Stimulated activated CD4-positive, alpha-beta T cell treated with anti-CD3 and anti-CD28 coated beads, Interleukin-2, amount 100 ng/mL, for 48 hours (primary cell): ENCODE results near the gene GNPAT.
A peak's percentile ranks its signal among the peaks of the same experiment; 100 is the strongest.

Experiments used
- DNase-seq, 2 donors: peaks; one replicate each; pipeline ENCODE4 v3.0.0-alpha.2; 2020

The GNPAT gene

DNA sequence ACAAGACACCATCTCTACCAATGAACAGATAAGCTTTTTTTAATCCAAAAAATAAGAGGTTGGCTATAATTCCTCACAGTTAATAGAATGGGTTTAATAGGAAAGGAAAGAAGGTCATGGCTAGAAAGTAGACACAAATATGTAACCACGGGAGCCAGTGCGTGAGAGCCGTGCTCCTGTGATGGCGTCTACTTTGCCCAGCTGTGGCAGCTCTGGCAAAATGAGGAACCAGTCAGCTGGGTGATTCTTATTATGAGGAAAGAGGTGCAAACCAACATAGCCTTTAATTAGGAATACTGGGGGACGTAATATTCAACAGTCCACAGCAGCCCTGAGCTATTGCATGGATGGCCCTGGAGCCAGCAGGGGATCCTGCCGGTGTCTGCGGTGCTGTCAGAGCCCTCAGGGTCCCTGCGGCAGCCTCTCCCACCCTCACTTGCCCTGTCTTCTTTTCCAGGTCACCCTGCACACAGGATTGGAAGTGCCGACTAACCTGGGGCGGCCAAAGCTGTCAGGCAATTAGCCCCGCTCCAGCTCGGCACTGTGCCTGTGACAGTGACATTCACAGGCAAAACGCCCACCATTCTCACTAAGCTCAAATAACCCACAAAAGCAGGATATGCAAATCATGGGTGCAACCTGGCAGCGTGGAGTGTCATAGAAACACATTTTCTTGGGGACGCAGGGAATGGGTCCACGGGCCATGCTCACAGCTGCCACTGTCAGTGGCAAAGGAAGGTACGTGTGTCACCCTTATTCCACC lies 25.9 kb upstream of the GNPAT start:
- DNase-seq = no peak

- no peak for DNase-seq
These were observed 25.2 kb upstream of the GNPAT start for GRCh38 chr1:231215681-231216385.

GRCh38 chr1:231216498-231216897 lies 24.5 kb upstream of the GNPAT start:
- DNase-seq = no peak

DNA sequence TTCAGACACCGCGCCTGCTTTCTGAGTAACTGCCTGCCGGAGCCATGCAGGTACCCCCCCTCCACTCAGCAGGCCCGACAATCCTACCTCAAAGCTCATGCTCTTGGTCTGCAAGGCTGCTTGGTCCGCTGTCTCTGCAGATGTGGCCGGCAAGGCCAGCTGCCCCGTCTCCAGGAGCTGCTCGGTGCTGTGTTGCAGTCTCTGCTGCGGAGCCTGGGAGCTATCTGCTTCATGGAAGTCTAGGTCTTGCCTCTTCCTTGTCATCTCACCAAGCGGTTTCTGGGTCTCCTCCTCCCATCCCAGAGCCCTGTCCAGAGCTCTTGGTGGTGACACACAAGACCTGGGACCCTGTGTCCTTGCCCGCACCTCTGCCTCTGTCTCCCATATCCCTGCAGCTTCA lies 24.0 kb upstream of the GNPAT start:
- no peak for DNase-seq

DNA sequence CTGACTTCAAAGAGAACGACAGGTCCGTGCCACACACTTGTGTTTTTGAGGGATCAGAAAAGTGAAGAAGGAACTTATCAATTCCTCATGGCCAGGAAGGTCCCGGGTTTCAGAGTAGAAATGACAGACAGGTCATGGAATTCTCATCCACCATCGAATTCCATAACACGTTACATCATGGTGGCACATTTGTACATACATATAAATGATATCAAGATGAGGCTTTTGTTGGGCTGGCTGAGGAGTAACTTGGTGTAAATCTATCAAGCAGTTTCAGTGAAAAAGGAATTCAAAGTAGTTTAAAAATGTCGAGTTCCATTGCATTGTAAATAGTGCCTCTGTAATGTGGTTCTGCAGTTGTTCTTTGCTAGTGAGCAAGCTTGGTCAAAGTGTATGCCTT lies 22.9 kb upstream of the GNPAT start:
- DNase-seq = no peak

DNA sequence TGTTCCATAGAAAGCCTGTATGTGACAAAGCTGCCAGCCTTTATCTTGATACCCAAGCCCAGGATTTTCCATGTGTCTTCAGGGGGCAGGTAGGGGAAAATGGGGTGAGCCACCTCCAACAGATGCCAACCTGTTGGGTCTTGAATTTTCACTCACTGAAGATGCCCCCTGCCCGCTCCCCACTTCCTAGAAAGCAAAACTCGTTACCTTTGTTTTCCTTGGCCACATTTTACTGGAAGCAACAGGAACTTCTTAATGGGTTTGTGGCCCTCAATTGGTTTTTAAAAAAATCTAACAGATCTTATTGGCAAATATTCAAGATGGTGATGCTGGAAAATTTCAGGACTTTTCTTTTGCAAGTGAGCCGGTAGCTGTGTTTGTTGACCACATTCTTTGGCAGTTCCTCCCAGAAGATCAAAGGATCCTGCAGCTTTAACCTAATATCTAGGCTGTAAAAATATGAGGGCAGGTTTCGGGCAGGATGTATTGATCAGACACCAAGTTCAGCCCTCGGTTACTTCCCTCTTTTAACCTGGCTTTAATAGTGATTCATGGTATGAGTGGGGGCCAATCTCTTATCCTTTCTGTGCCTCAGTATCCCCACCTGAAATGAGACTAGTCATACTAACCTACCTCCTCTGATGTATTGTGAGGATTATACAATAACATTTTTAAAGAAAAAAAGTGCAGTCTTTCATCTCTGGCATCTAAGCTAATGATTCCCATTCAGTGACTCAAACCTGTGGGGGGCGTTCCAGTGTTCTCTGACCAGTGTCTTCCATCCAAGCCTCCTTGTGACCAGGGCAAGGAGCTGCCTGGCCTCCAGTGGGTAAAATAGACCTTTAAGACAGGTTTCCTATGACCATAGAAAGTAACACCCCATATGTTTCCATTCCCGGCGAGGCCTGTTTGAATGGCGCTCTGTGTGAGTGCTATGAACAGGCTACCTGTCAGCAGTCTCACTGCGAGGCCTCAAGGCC lies 21.3 kb upstream of the GNPAT start:
- DNase-seq = no peak

DNA sequence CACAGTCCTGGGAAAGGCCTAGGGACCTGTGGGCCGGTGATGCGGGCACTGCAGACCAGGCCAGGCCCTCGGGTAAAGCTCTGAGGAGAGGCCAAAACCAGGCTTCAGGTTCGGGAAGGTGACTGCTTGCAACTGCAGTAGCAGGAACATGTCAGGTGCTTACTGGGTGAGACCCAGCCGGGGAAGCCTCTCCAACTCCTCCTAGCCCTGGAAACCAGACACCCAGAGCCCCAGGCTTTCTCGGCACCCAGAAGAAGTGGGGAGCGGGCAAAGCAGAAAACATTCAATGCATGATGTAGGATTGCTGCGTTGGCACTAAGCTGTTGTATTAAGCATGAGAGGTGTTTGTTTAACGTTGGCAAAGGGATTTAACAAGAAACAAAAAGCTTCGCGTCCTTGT lies 20.2 kb upstream of the GNPAT start:
- DNase-seq = no peak

DNA sequence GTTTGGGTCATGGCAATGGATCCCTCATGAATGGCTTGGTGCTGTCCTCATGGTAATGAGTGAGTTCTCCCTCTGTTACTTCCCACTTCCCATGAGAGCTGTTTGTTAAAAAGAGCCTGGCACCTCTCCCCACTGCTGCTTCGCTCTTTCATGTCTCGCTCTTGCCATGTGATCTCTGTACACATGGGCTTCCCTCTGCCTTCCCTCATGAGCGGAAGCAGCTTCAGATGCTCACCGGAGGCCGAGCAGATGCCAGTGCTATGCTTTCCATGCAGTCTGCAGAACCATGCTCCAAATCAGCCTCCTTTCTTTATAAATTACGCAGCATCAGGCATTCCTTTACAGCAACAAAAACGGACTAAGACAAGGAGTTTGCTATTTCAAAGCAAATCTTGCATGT lies 14.9 kb upstream of the GNPAT start:
- DNase-seq = no peak

DNA sequence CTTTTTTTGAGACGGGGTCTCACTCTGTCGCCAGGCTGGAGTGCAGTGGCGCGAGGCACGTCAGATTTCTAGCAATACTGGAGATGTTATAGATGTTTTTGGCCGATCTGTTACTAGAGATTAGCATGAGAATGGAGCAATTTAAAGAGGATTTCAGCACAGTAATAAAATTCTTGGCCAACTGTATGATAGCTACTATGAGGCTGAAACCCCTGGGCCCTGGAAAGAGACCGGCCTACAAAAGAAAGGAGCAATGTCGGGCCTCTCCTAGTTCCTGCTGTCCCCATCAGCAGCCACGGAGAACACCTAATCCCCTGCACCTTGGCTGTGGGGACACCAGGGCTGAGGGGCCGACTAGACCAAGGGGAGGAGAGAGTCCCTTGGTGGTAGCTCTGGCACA lies 9.5 kb upstream of the GNPAT start:
- no peak for DNase-seq

- DNase-seq = no peak
These were observed 7.9 kb upstream of the GNPAT start for GRCh38 chr1:231232870-231233734.

GRCh38 chr1:231233735-231234417 lies 7.1 kb upstream of the GNPAT start:
- DNase-seq = no peak

GRCh38 chr1:231234506-231234905 lies 6.5 kb upstream of the GNPAT start:
- DNase-seq = no peak

GRCh38 chr1:231235526-231236207 lies 5.3 kb upstream of the GNPAT start:
- DNase-seq = no peak

DNA sequence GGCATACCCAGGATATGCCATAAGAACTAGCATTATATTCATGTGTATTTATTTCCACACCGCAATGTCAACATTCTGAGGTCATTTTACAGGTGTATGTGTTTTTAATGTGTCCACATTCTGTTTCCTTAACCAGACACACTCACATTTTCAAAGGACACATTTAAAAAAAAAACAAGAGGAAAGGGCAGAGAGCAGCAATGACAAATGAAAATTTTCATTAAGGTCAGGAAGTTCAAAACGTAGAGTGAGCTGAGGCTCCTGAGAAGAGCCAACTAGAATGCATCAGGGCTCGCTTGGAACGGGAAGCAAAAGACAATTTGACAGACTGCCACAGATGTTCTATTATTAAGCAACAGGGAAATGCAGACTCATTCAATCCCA lies 4.8 kb upstream of the GNPAT start:
- DNase-seq = no peak

DNA sequence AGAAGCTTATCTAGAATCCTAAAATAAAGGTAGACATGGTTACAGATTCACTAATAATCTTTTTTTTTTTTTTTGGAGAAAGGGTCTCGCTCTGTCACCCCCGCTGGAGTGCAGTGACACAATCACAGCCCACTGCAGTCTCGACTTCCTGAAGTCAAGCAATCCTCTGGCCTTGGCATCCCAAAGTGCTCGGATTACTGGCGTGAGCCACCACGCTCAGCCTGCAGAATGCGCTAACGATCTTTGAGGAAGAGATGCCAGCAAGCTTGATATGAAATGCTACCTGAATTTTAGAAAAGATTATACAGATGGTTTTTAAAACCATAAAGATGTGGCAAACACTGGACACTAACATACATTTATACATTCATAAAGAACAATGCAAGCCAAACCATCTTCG lies 4.1 kb upstream of the GNPAT start:
- DNase-seq = no peak

GRCh38 chr1:231238298-231238697 lies 2.7 kb upstream of the GNPAT start:
- no peak for DNase-seq

- DNase-seq = peak in 1 of 2 donors; percentile 19
These were observed 505 bp upstream of the GNPAT start for GRCh38 chr1:231240531-231240882.

- DNase-seq = peak in 1 of 2 donors; percentile 2
These were observed 738 bp downstream of the GNPAT start for GRCh38 chr1:231241750-231242149.

GRCh38 chr1:231242516-231243198 lies 1.6 kb downstream of the GNPAT start:
- no peak for DNase-seq

DNA sequence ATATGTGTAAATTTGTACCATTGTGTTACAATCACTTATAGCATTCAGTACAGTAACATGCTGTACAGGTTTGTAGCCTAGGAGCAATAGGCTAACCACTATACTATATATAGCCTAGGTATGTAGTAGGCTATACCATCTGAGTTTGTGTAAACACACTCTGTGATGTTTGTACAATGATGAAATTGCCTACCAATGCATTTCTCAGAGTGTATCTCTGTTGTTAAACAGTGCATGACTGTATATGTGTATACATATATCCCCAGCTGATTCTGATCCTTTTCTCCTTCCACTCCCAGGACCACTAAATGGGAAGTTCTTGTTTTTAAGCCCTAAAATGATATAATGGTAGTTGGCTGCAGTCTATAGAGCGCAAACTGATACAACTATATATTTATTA lies 7.8 kb downstream of the GNPAT start:
- no peak for DNase-seq

DNA sequence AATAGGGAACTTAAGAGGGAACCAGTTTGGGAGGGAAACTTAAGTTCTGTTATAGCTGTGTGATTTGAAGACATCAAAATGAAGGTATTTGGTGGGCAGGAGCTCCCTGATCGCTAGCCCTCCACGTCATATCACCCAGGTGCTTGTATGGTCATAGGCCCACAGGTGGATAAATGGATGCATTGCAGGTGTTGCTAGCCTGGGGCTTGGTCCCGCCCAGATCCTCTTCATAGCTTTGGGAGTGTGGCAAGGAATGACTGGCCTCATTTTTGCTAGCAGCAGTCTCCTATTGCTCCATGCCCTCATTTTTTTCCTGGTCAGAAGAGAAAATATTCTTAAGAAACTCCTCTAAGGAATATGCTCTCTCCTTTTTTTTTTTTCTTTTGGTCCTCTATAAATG lies 11.3 kb downstream of the GNPAT start:
- DNase-seq = no peak
